Liver (tissue), 9 donors: ENCODE data around the gene ADCY7. TPM values are rescaled to one million over a fixed set of nuclear protein-coding genes. Genes with fewer than 3 reads are reported as not detected.

Experiments
- DNase-seq: peaks from one replicate; pipeline ENCODE4 v3.0.0-alpha.2; 2017; ENCODE audit warnings: low spot score
- H3K27ac ChIP-seq, 2 donors: one replicate each; pipeline ENCODE4 v1.7.0; 2013; ENCODE audit warnings: inconsistent platforms in 2 of 2, low read length in 2 of 2, control low read depth in 1 of 2, low read depth in 1 of 2, mild to moderate bottlenecking in 1 of 2
- H3K27me3 ChIP-seq, 4 donors: one replicate each; pipeline versions ENCODE4 v1.6.1 to v1.7.0; 2013; ENCODE audit warnings: low read length in 3 of 4, inconsistent platforms in 1 of 4, mild to moderate bottlenecking in 1 of 4, moderate library complexity in 1 of 4; ENCODE audit not compliant: control insufficient read depth in 4 of 4, insufficient read depth in 4 of 4
- H3K36me3 ChIP-seq, 4 donors: one replicate each; pipeline versions ENCODE4 v1.6.1 to v1.7.0; 2013; ENCODE audit warnings: low read length in 3 of 4, mild to moderate bottlenecking in 3 of 4, low read depth in 1 of 4, moderate library complexity in 1 of 4; ENCODE audit not compliant: control insufficient read depth in 4 of 4, insufficient read depth in 3 of 4
- H3K4me1 ChIP-seq, 4 donors: one replicate each; pipeline versions ENCODE4 v1.6.1 to v1.7.0; 2013; ENCODE audit warnings: low read length in 3 of 4, mild to moderate bottlenecking in 3 of 4, moderate library complexity in 1 of 4; ENCODE audit not compliant: control insufficient read depth in 4 of 4, insufficient read depth in 4 of 4
- H3K4me3 ChIP-seq, 3 donors: one replicate each; pipeline versions ENCODE4 v1.6.1 to v1.7.0; 2013; ENCODE audit warnings: low read length in 3 of 3, control low read depth in 1 of 3, low read depth in 1 of 3, mild to moderate bottlenecking in 1 of 3
- H3K9ac ChIP-seq, 2 donors: one replicate each; pipeline ENCODE4 v1.7.0; 2013; ENCODE audit warnings: low read length in 2 of 2, mild to moderate bottlenecking in 2 of 2, moderate library complexity in 2 of 2, control low read depth in 1 of 2, low read depth in 1 of 2
- H3K9me3 ChIP-seq, 4 donors: one replicate each; pipeline versions ENCODE4 v1.6.1 to v1.7.0; 2013; ENCODE audit warnings: low read length in 3 of 4; ENCODE audit not compliant: control insufficient read depth in 4 of 4
- ATF3 ChIP-seq: IDR thresholded peaks from 2 replicates; pipeline ENCODE4 v1.6.1; 2016; ENCODE audit warnings: antibody characterized with exemption
- EGR1 ChIP-seq, 2 donors: IDR thresholded peaks; 2 replicates each; pipeline ENCODE4 v1.6.1; 2016 to 2018; ENCODE audit warnings: antibody characterized with exemption in 2 of 2, low read depth in 2 of 2
- FOXA1 ChIP-seq: IDR thresholded peaks from 2 replicates; pipeline ENCODE4 v1.6.1; 2016; ENCODE audit warnings: antibody characterized with exemption
- FOXA2 ChIP-seq: IDR thresholded peaks from 2 replicates; pipeline ENCODE4 v1.6.1; 2016; ENCODE audit warnings: antibody characterized with exemption
- GABPA ChIP-seq, 2 donors: IDR thresholded peaks in 1 of 2; conservative IDR thresholded peaks in 1 of 2; 2 replicates each; pipeline ENCODE4 v1.6.1; 2016; ENCODE audit warnings: antibody characterized with exemption in 2 of 2, mild to moderate bottlenecking in 1 of 2, moderate library complexity in 1 of 2
- HNF4A ChIP-seq, 2 donors: conservative IDR thresholded peaks; 2 replicates each; pipeline ENCODE4 v1.6.1; 2016; ENCODE audit warnings: antibody characterized with exemption in 2 of 2, mild to moderate bottlenecking in 2 of 2
- JUND ChIP-seq, 2 donors: IDR thresholded peaks; 2 replicates each; pipeline ENCODE4 v1.6.1; 2016; ENCODE audit warnings: antibody characterized with exemption in 2 of 2
- MAX ChIP-seq: IDR thresholded peaks from 2 replicates; pipeline ENCODE4 v1.6.1; 2016; ENCODE audit warnings: antibody characterized with exemption
- NR2F2 ChIP-seq: IDR thresholded peaks from 2 replicates; pipeline ENCODE4 v1.6.1; 2016; ENCODE audit warnings: antibody characterized with exemption
- RAD21 ChIP-seq, 2 donors: IDR thresholded peaks; 2 replicates each; pipeline ENCODE4 v1.6.1; 2016; ENCODE audit warnings: antibody characterized with exemption in 2 of 2, mild to moderate bottlenecking in 2 of 2
- RXRA ChIP-seq, 2 donors: IDR thresholded peaks; 2 replicates each; pipeline ENCODE4 v1.6.1; 2017 to 2018; ENCODE audit warnings: antibody characterized with exemption in 2 of 2, mild to moderate bottlenecking in 1 of 2
- YY1 ChIP-seq: IDR thresholded peaks from 2 replicates; pipeline ENCODE4 v1.6.1; 2016; ENCODE audit warnings: antibody characterized with exemption, mild to moderate bottlenecking
- ZBTB33 ChIP-seq: IDR thresholded peaks from 2 replicates; pipeline ENCODE4 v1.6.1; 2016; ENCODE audit warnings: antibody characterized with exemption
- WGBS: extraction: QIAGEN DNeasy Blood & Tissue Kit; methylation state at CpG from one replicate; pipeline ENCODE4 v1.1.7; 2013; 5-methylcytosine and 5-hydroxymethylcytosine counted together
- polyA plus RNA-seq, 2 donors: library from polyadenylated mRNA; stranded (reverse) in 1 of 2; unstranded in 1 of 2; fragments of 200-250 nt in 1 of 2; fragments of >200 nt in 1 of 2; fragmentation: Nextera tagmentation in 1 of 2; extraction: Ambion mirVana in 1 of 2; gene quantifications; one replicate each; pipeline versions ENCODE4 v1.2.1 to v1.2.3, GENCODE V29; 2013 to 2015
- total RNA-seq, 2 donors: library from RNA; depleted of rRNA; stranded (reverse); fragments of >200 nt; gene quantifications; one replicate each; pipeline ENCODE4 v1.2.3, GENCODE V29; 2014
- TF ChIP-seq, protein P1 (sequence below): fragments of 150-350 bp; IDR thresholded peaks from 2 replicates; pipeline ENCODE4 v1.5.1; 2017; ENCODE audit warnings: improper control_type of control experiment, low read depth, low read length; ENCODE audit not compliant: missing input control
- TF ChIP-seq, protein P2 (sequence below): IDR thresholded peaks from 2 replicates; pipeline ENCODE4 v1.6.1; 2016; ENCODE audit warnings: antibody characterized with exemption, mild to moderate bottlenecking
- donor health status: healthy.
- donor health status: healthy.
- donor health status: healthy.
- donor health status: healthy.
- donor health status: healthy.

Gene ADCY7
- total and polyA plus RNA-seq, 4 donors = 1.8 to 43.9 (median 7.4) TPM

DNA sequence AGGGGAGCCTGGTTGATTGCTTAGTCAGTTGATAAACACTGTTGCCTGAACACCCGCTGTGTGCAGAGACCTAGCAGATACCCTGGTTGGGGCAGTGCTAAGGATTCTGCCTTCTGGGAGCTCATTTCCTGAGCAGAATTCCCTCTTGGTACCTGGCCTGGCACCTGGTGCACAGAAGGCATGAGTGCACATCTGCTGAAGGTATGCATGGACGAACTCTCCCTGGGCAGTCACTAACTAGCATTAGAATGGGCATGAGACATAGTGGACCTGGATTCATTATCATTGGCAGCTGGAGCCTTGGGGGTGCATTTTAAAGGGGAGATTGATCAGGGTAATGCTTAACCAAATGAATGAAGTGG is 13.1 kb downstream of the ADCY7 start:
- no peak overlapping the region for H3K9ac ChIP-seq
- H3K4me3 ChIP-seq = no peak overlapping the region
- H3K27me3 ChIP-seq = no peaks in the 10 kb centered on the region
- peaks cover 7 to 24% (median 17%) of the 10 kb centered on the region in 4 donors for H3K4me1 ChIP-seq
- H3K36me3 ChIP-seq = no peaks in the 10 kb centered on the region
- WGBS = 79% methylated on average over 2 of the region's 2 CpGs
- no peak for DNase-seq
- no peaks in the 10 kb centered on the region for H3K9me3 ChIP-seq
- no peak overlapping the region for H3K27ac ChIP-seq
- no peak for TF ChIP-seq MAX
- TF ChIP-seq EGR1 (IDR thresholded peaks at IDR 0.05; ENCODE audit: low read depth in 2 of 2) = no peak
- TF ChIP-seq FOXA2 = no peak
- no peak for TF ChIP-seq HNF4A (conservative IDR thresholded peaks at IDR 0.05)
- no peak for TF ChIP-seq ZBTB33
- no peak for TF ChIP-seq ATF3
- TF ChIP-seq, protein P1, sequence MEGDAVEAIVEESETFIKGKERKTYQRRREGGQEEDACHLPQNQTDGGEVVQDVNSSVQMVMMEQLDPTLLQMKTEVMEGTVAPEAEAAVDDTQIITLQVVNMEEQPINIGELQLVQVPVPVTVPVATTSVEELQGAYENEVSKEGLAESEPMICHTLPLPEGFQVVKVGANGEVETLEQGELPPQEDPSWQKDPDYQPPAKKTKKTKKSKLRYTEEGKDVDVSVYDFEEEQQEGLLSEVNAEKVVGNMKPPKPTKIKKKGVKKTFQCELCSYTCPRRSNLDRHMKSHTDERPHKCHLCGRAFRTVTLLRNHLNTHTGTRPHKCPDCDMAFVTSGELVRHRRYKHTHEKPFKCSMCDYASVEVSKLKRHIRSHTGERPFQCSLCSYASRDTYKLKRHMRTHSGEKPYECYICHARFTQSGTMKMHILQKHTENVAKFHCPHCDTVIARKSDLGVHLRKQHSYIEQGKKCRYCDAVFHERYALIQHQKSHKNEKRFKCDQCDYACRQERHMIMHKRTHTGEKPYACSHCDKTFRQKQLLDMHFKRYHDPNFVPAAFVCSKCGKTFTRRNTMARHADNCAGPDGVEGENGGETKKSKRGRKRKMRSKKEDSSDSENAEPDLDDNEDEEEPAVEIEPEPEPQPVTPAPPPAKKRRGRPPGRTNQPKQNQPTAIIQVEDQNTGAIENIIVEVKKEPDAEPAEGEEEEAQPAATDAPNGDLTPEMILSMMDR = no peak
- TF ChIP-seq, protein P2, sequence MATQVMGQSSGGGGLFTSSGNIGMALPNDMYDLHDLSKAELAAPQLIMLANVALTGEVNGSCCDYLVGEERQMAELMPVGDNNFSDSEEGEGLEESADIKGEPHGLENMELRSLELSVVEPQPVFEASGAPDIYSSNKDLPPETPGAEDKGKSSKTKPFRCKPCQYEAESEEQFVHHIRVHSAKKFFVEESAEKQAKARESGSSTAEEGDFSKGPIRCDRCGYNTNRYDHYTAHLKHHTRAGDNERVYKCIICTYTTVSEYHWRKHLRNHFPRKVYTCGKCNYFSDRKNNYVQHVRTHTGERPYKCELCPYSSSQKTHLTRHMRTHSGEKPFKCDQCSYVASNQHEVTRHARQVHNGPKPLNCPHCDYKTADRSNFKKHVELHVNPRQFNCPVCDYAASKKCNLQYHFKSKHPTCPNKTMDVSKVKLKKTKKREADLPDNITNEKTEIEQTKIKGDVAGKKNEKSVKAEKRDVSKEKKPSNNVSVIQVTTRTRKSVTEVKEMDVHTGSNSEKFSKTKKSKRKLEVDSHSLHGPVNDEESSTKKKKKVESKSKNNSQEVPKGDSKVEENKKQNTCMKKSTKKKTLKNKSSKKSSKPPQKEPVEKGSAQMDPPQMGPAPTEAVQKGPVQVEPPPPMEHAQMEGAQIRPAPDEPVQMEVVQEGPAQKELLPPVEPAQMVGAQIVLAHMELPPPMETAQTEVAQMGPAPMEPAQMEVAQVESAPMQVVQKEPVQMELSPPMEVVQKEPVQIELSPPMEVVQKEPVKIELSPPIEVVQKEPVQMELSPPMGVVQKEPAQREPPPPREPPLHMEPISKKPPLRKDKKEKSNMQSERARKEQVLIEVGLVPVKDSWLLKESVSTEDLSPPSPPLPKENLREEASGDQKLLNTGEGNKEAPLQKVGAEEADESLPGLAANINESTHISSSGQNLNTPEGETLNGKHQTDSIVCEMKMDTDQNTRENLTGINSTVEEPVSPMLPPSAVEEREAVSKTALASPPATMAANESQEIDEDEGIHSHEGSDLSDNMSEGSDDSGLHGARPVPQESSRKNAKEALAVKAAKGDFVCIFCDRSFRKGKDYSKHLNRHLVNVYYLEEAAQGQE = no peak
- no peak for TF ChIP-seq RXRA (IDR thresholded peaks at IDR 0.05)
- TF ChIP-seq JUND (IDR thresholded peaks at IDR 0.05) = no peak
- TF ChIP-seq GABPA (IDR thresholded peaks at IDR 0.05 in 1 of 2, conservative IDR thresholded peaks at IDR 0.05 in 1 of 2) = no peak
- TF ChIP-seq FOXA1 = no peak

- DNase-seq = no peak
- H3K4me1 ChIP-seq = peaks cover 9 to 28% (median 19%) of the 10 kb centered on the region in 4 donors
- H3K9ac ChIP-seq = no peak overlapping the region
- no peaks in the 10 kb centered on the region for H3K36me3 ChIP-seq
- no peaks in the 10 kb centered on the region for H3K9me3 ChIP-seq
- H3K27me3 ChIP-seq = no peaks in the 10 kb centered on the region
- H3K4me3 ChIP-seq = no peak overlapping the region
- H3K27ac ChIP-seq = peak overlapping the region in 1 of 2 donors; percentile 19
- no peak for TF ChIP-seq GABPA (IDR thresholded peaks at IDR 0.05 in 1 of 2, conservative IDR thresholded peaks at IDR 0.05 in 1 of 2)
- TF ChIP-seq EGR1 (IDR thresholded peaks at IDR 0.05; ENCODE audit: low read depth in 2 of 2) = no peak
- TF ChIP-seq RAD21 (IDR thresholded peaks at IDR 0.05) = no peak
- no peak for TF ChIP-seq ATF3
- TF ChIP-seq MAX = no peak
- no peak for TF ChIP-seq NR2F2
- TF ChIP-seq FOXA1 = no peak
- TF ChIP-seq HNF4A (conservative IDR thresholded peaks at IDR 0.05) = no peak
- TF ChIP-seq, protein P2 = no peak
- no peak for TF ChIP-seq YY1
- 89% methylated on average over 5 of the region's 5 CpGs for WGBS
Measured at GRCh38 chr16:50280932-50281331, 14.6 kb downstream of the ADCY7 start.
